GM19395 (cell line): Measurements from ENCODE around the gene FBXO21.

Experiments
- ATAC-seq: cut with Tn5 transposase; IDR thresholded peaks from one replicate; pipeline ENCODE4 v1.9.1; 2021; ENCODE audit warnings: mild to moderate bottlenecking, moderate library complexity; ENCODE audit not compliant: unreplicated experiment

Gene FBXO21

GRCh38 chr12:117140397-117141096, 49.7 kb downstream of the FBXO21 start:
- ATAC-seq: no peak

GRCh38 chr12:117139025-117139717, 51.1 kb downstream of the FBXO21 start:
- ATAC-seq: no peak

- no peak for ATAC-seq
Observed at GRCh38 chr12:117134721-117135120, 55.5 kb downstream of the FBXO21 start.

GRCh38 chr12:117134059-117134458, 56.2 kb downstream of the FBXO21 start:
- no peak for ATAC-seq

- ATAC-seq: no peak
Observed at GRCh38 chr12:117130801-117131200, 59.5 kb downstream of the FBXO21 start.

- no peak for ATAC-seq
Observed at GRCh38 chr12:117129391-117129790, 60.9 kb downstream of the FBXO21 start.

- ATAC-seq: no peak
Observed at GRCh38 chr12:117127933-117128823, 62.1 kb downstream of the FBXO21 start.

GRCh38 chr12:117126335-117126734, 63.9 kb downstream of the FBXO21 start:
- no peak for ATAC-seq

GRCh38 chr12:117125767-117126166, 64.5 kb downstream of the FBXO21 start:
- ATAC-seq: no peak

GRCh38 chr12:117125272-117125613, 65.0 kb downstream of the FBXO21 start:
- ATAC-seq: no peak

GRCh38 chr12:117124421-117125271, 65.6 kb downstream of the FBXO21 start:
- no peak for ATAC-seq

- ATAC-seq: no peak
Observed at GRCh38 chr12:117121441-117121840, 68.8 kb downstream of the FBXO21 start.

GRCh38 chr12:117120787-117121186, 69.5 kb downstream of the FBXO21 start:
- no peak for ATAC-seq

- no peak for ATAC-seq
Observed at GRCh38 chr12:117119592-117120198, 70.6 kb downstream of the FBXO21 start.

- ATAC-seq: no peak
Observed at GRCh38 chr12:117118838-117119591, 71.3 kb downstream of the FBXO21 start.

GRCh38 chr12:117114784-117115183, 75.5 kb downstream of the FBXO21 start:
- no peak for ATAC-seq

GRCh38 chr12:117113231-117113630, 77.0 kb downstream of the FBXO21 start:
- no peak for ATAC-seq

- ATAC-seq: no peak
Observed at GRCh38 chr12:117111821-117112595, 78.3 kb downstream of the FBXO21 start.

GRCh38 chr12:117111386-117111785, 78.9 kb downstream of the FBXO21 start:
- ATAC-seq: no peak
